Measurements from ENCODE around the gene ITM2B. TPM values are rescaled to one million over a fixed set of nuclear protein-coding genes. Genes with fewer than 3 reads are reported as not detected.

The ITM2B gene
- total and polyA plus RNA-seq, 2 experiments from 2014 or later: 139 to 318 TPM

GRCh38 chr13:48297131-48297786 is 64.3 kb downstream of the ITM2B start:
- Histone ChIP-seq H3K4me2 (no peak overlapping the region), H2AFZ (no peak overlapping the region), H3K4me1 (ENCODE audit: insufficient read depth) (no peaks in the 10 kb centered on the region), H3K36me3 (ENCODE audit: insufficient read depth) (no peaks in the 10 kb centered on the region), H3K4me3 (no peak overlapping the region), H3K27me3 (ENCODE audit: insufficient read depth) (no peaks in the 10 kb centered on the region), H3K9me2 (ENCODE audit: insufficient read depth) (peaks cover 6% of the 10 kb centered on the region; the same call in 1 of the 2 replicates), H3K27ac (ENCODE audit: low read depth) (no peak overlapping the region), H3F3A (replicated peaks; ENCODE audit: low read depth) (no peaks in the 10 kb centered on the region), H4K20me1 (replicated peaks; ENCODE audit: insufficient read depth) (no peaks in the 10 kb centered on the region), H3K79me2 (replicated peaks; ENCODE audit: insufficient read depth) (no peaks in the 10 kb centered on the region)
- DNase-seq (ENCODE audit: low spot score) (no peak), ATAC-seq (no peak)
- Mint-ChIP-seq H3K4me3 (no peak overlapping the region), H3K36me3 (ENCODE audit: low read depth) (no peaks in the 10 kb centered on the region), H3K9me3 (no peaks in the 10 kb centered on the region), H3K27ac (no peak overlapping the region), H3K4me1 (no peaks in the 10 kb centered on the region), H3K27me3 (ENCODE audit: insufficient read depth, low read depth, poor library complexity) (no peaks in the 10 kb centered on the region)
- TF ChIP-seq CREB1 (CRISPR knock-in tag; IDR thresholded peaks at IDR 0.05; ENCODE audit: low read depth) (no peak), JUNB (IDR thresholded peaks at IDR 0.05; ENCODE audit: unreplicated experiment) (no peak), POLR2AphosphoS5 (IDR thresholded peaks at IDR 0.05; ENCODE audit: low read depth) (no peak), EZH2phosphoT487 (IDR thresholded peaks at IDR 0.05; ENCODE audit: unreplicated experiment) (no peak), REST (IDR thresholded peaks at IDR 0.05; ENCODE audit: unreplicated experiment) (no peak), ZNF331 (CRISPR knock-in tag; IDR thresholded peaks at IDR 0.05; ENCODE audit: low read depth) (no peak), NANOG (IDR thresholded peaks at IDR 0.05; ENCODE audit: borderline replicate concordance) (no peak), STAT1 (IDR thresholded peaks at IDR 0.05; ENCODE audit: unreplicated experiment) (no peak), ZNF462 (CRISPR knock-in tag; IDR thresholded peaks at IDR 0.05) (no peak), ZNF114 (CRISPR knock-in tag; IDR thresholded peaks at IDR 0.05) (no peak), CTCF (conservative IDR thresholded peaks at IDR 0.05; ENCODE audit: low read depth in 2 of 2) (no peak), ETS1 (IDR thresholded peaks at IDR 0.05) (no peak), EZH2 (IDR thresholded peaks at IDR 0.05; ENCODE audit: low read depth, unreplicated experiment) (no peak)

Data from GM23338 (cell line).